ENCODE data around the gene AP4M1.

DNA sequence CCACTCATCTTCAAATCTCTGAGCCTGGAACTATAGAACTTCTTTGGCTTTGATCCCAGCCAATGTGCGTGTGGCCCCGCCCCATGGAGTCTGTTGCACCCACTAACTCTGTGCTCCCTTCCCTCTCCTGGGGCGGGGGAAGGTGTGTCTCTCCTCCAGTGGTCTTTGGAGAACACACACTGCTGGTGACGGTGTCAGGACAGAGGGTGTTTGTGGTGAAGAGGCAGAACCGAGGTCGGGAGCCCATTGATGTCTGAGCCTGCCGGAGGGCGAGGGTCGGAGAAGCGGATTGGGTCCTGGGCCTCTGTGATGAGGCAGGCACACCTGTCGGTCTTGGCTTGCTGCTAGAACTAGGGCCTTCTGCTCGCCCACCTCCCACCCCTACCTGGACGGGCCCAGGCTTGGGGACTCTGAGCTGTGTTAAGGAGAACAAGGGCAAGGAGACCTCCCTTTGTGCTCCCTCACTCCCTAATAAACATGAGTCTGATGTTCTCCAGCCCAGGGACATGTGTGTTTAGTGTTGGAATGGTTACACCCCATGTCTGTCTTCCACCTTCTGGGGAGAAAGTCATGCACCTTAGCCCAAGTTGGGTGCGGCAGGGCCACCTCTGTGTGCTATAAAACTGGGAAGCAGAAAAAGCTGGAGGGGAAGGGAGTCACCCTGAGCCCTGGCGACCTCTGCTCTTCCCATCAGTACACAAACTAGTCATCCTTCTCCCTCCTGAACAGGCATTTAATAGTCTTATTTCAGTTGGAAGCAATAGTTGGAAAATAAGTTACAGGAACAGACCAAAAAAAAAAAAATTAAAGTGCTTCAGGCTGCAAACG is 52.5 kb downstream of the AP4M1 start:
- TF ChIP-seq CTCF (IDR thresholded peaks at IDR 0.05) (no peak), POLR2A (IDR thresholded peaks at IDR 0.05) (no peak)

Data from thyroid gland (tissue), 4 donors.